Neutrophil (primary cell): Measurements from ENCODE around the gene ESPNL.

Experiments used
- H3K27ac ChIP-seq: fragments of 200-600 bp; sonication (generic); 2 replicates; pipeline ENCODE4 v1.5.1; 2016; ENCODE audit warnings: mild to moderate bottlenecking, moderate library complexity
- H3K27me3 ChIP-seq: fragments of 200-600 bp; sonication (generic); 2 replicates; pipeline ENCODE4 v1.6.0; 2016; ENCODE audit warnings: mild to moderate bottlenecking
- H3K36me3 ChIP-seq: fragments of 200-600 bp; sonication (generic); 2 replicates; pipeline ENCODE4 v1.5.1; 2017
- H3K4me1 ChIP-seq, 2 experiments: fragments of 200-600 bp in 1 of 2; sonication (generic) in 1 of 2; 1 replicate in 1 of 2; 2 replicates in 1 of 2; pipeline versions ENCODE4 v1.5.1 to v1.6.1; 2013 to 2016; ENCODE audit warnings: low read depth in 1 of 2, low read length in 1 of 2, mild to moderate bottlenecking in 1 of 2, moderate library complexity in 1 of 2; ENCODE audit not compliant: control insufficient read depth in 1 of 2, insufficient read depth in 1 of 2
- H3K4me3 ChIP-seq, 2 experiments: fragments of 200-600 bp in 1 of 2; sonication (generic) in 1 of 2; 1 replicate in 1 of 2; 2 replicates in 1 of 2; pipeline ENCODE4 v1.5.1; 2013 to 2016; ENCODE audit warnings: low read depth in 1 of 2, low read length in 1 of 2, mild to moderate bottlenecking in 1 of 2, moderate library complexity in 1 of 2
- H3K9me3 ChIP-seq: fragments of 200-600 bp; sonication (generic); 2 replicates; pipeline ENCODE4 v1.5.1; 2016
- CTCF ChIP-seq: fragments of 200-600 bp; sonication (generic); IDR thresholded peaks from 2 replicates; pipeline ENCODE4 v1.5.1; 2016; ENCODE audit warnings: antibody characterized with exemption

The ESPNL gene

GRCh38 chr2:238082151-238082550, 18.0 kb upstream of the ESPNL start:
- Histone ChIP-seq H3K4me1 (peaks cover 5 to 6% of the 10 kb centered on the region in 2 experiments), H3K4me3 (no peak overlapping the region), H3K27ac (no peak overlapping the region), H3K9me3 (no peaks in the 10 kb centered on the region), H3K27me3 (no peaks in the 10 kb centered on the region), H3K36me3 (peaks cover 25% of the 10 kb centered on the region)
- no peak for TF ChIP-seq CTCF

- Histone ChIP-seq H3K4me1 (peaks cover 8 to 13% of the 10 kb centered on the region in 2 experiments), H3K36me3 (peaks cover 25% of the 10 kb centered on the region), H3K4me3 (no peak overlapping the region), H3K27me3 (no peaks in the 10 kb centered on the region), H3K9me3 (no peaks in the 10 kb centered on the region), H3K27ac (no peak overlapping the region)
- no peak for TF ChIP-seq CTCF
These were observed 17.3 kb upstream of the ESPNL start for GRCh38 chr2:238082827-238083226.

- Histone ChIP-seq H3K4me1 (peaks cover 8 to 15% of the 10 kb centered on the region in 2 experiments), H3K27ac (no peak overlapping the region), H3K27me3 (no peaks in the 10 kb centered on the region), H3K4me3 (no peak overlapping the region), H3K9me3 (no peaks in the 10 kb centered on the region), H3K36me3 (peaks cover 25% of the 10 kb centered on the region)
- TF ChIP-seq CTCF, result no peak
These were observed 16.2 kb upstream of the ESPNL start for GRCh38 chr2:238083919-238084318.

GRCh38 chr2:238084761-238085160, 15.4 kb upstream of the ESPNL start:
- peaks cover 8 to 15% of the 10 kb centered on the region in 2 experiments for H3K4me1 ChIP-seq
- no peak for TF ChIP-seq CTCF
- no peaks in the 10 kb centered on the region for H3K27me3 ChIP-seq
- H3K4me3 ChIP-seq, result no peak overlapping the region
- no peaks in the 10 kb centered on the region for H3K9me3 ChIP-seq
- peaks cover 25% of the 10 kb centered on the region for H3K36me3 ChIP-seq
- H3K27ac ChIP-seq, result no peak overlapping the region

- no peak overlapping the region for H3K27ac ChIP-seq
- no peaks in the 10 kb centered on the region for H3K9me3 ChIP-seq
- peaks cover 8 to 15% of the 10 kb centered on the region in 2 experiments for H3K4me1 ChIP-seq
- no peaks in the 10 kb centered on the region for H3K27me3 ChIP-seq
- H3K4me3 ChIP-seq, result no peak overlapping the region
- TF ChIP-seq CTCF, result no peak
- peaks cover 25% of the 10 kb centered on the region for H3K36me3 ChIP-seq
These were observed 14.2 kb upstream of the ESPNL start for GRCh38 chr2:238085899-238086298.

GRCh38 chr2:238087211-238087610, 12.9 kb upstream of the ESPNL start:
- no peaks in the 10 kb centered on the region for H3K9me3 ChIP-seq
- no peak overlapping the region for H3K4me3 ChIP-seq
- no peak for TF ChIP-seq CTCF
- peaks cover 8 to 15% of the 10 kb centered on the region in 2 experiments for H3K4me1 ChIP-seq
- H3K36me3 ChIP-seq, result peaks cover 20% of the 10 kb centered on the region
- no peaks in the 10 kb centered on the region for H3K27me3 ChIP-seq
- H3K27ac ChIP-seq, result peak overlapping the region; percentile 74
